GM12891 (cell line): ENCODE measurements around the gene BORCS8.

Experiments used
- POLR2A ChIP-seq: IDR thresholded peaks from 2 replicates; pipeline ENCODE4 v1.6.1; 2011; ENCODE audit warnings: low read depth, low read length, control low read depth
- POLR2AphosphoS5 ChIP-seq: IDR thresholded peaks from 2 replicates; pipeline ENCODE4 v1.6.1; 2011; ENCODE audit warnings: low read depth, low read length, control low read depth
- TAF1 ChIP-seq: IDR thresholded peaks from 2 replicates; pipeline ENCODE4 v1.6.1; 2011; ENCODE audit warnings: low read depth, low read length, control low read depth

- TF ChIP-seq POLR2A (no peak), POLR2AphosphoS5 (no peak), TAF1 (no peak)
Measured at GRCh38 chr19:19134687-19135158, 57.2 kb downstream of the BORCS8 start.
